Measurements from ENCODE around the gene CALML3. TPM values are rescaled to one million over a fixed set of nuclear protein-coding genes. Genes with fewer than 3 reads are reported as not detected.

Gene CALML3
- total RNA-seq, 6 donors from 2014 or later = not detected

DNA sequence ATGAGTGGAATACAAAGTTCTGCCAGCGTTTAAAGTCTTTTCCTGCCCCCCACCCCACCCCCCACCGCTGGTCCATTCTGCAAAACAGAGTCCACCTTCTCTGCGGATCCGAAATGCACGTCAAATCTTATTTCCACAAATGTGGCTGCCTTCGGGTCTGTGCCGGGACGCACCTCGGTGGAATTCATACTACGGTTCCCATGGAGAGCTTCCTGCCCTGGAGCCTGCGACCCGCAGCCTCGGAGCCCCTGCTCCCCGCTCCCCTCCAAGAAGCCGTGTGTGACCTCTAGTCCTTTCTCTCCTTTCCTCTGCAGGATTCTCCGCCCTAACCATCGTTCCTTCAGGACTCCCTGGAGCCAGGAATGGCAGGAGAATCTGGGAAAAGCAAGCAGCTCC lies 12.9 kb upstream of the CALML3 start:
- DNase-seq (no peak), ATAC-seq (ENCODE audit: low FRiP score in 2 of 2) (no peak)
- no peak for TF ChIP-seq POLR2A (IDR thresholded peaks at IDR 0.05)
- TF ChIP-seq POLR2AphosphoS5 (IDR thresholded peaks at IDR 0.05) = no peak
- TF ChIP-seq, protein P1, sequence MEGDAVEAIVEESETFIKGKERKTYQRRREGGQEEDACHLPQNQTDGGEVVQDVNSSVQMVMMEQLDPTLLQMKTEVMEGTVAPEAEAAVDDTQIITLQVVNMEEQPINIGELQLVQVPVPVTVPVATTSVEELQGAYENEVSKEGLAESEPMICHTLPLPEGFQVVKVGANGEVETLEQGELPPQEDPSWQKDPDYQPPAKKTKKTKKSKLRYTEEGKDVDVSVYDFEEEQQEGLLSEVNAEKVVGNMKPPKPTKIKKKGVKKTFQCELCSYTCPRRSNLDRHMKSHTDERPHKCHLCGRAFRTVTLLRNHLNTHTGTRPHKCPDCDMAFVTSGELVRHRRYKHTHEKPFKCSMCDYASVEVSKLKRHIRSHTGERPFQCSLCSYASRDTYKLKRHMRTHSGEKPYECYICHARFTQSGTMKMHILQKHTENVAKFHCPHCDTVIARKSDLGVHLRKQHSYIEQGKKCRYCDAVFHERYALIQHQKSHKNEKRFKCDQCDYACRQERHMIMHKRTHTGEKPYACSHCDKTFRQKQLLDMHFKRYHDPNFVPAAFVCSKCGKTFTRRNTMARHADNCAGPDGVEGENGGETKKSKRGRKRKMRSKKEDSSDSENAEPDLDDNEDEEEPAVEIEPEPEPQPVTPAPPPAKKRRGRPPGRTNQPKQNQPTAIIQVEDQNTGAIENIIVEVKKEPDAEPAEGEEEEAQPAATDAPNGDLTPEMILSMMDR (IDR thresholded peaks at IDR 0.05) = no peak
- TF ChIP-seq EP300 (IDR thresholded peaks at IDR 0.05) = no peak
- Histone ChIP-seq H3K4me1 (peaks cover 0 to 10% (median 4%) of the 10 kb centered on the region in 4 donors), H3K36me3 (no peaks in the 10 kb centered on the region), H3K27ac (no peak overlapping the region), H3K9me3 (no peaks in the 10 kb centered on the region), H3K4me3 (no peak overlapping the region), H3K27me3 (no peaks in the 10 kb centered on the region)
- 93 to 94% methylated on average over 17 of the region's 17 CpGs for WGBS, 2 donors

DNA sequence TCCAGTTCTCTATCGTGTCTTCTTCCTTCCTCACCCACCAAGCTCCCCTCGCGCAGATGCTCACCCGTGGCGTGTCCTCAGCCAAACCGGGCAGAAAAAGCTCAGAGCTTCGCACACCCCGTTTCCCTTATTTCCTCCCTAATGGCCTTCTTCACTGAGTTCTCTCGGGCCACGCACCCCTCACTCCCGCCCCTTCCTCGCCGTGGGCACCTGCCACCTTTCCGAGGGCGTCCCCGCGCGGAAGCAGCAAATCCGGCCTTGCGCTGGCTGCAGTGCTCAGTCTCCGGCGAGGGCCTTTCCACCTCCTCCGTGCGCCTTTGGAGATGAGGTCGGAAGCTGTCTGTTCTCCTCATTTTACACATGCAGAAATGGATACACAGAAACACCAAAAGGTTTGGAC lies 12.4 kb upstream of the CALML3 start:
- DNase-seq (no peak), ATAC-seq (ENCODE audit: low FRiP score in 2 of 2) (no peak)
- peaks cover 0 to 6% (median 2%) of the 10 kb centered on the region in 4 donors for H3K4me1 ChIP-seq
- no peak overlapping the region for H3K4me3 ChIP-seq
- no peaks in the 10 kb centered on the region for H3K27me3 ChIP-seq
- no peak for TF ChIP-seq POLR2A (IDR thresholded peaks at IDR 0.05)
- TF ChIP-seq POLR2AphosphoS5 (IDR thresholded peaks at IDR 0.05) = no peak
- no peak for TF ChIP-seq EP300 (IDR thresholded peaks at IDR 0.05)
- no peak overlapping the region for H3K27ac ChIP-seq
- H3K9me3 ChIP-seq = no peaks in the 10 kb centered on the region
- WGBS, 2 donors = 94 to 95% methylated on average over 25 of the region's 25 CpGs
- no peaks in the 10 kb centered on the region for H3K36me3 ChIP-seq

DNA sequence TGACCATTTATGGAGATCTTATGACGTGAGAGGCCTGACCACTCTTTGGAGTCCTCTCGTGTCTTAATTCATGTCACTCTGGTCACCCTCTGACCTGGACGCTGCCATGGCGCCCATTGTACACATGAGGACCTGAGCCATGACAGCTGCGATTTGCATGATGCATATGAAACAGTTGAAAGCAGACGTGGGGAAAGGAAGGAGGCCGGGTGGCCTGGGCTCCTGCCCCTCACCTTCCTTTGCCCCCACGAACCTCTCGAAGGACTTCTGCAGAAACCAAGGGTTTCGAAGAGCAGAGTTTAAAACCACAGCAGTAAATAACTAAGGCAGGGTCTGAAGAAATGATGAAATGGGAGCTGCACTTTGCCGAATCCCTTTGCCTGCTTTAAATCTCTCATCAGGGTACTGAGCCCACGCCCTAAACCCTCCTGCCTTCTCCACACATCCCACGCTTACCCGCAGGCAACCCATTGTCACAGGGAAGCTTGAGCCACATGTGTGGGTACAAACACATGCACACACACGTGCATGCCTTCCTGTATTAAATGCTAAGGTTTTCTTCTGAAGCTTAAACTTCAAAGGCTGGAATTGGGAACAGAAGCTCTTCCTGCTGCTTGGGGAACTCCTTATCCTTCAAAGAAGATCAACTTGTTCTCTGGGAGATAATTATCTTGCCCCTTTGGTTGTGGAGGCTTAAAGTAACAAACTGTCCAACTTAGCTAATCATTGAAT lies 11.7 kb upstream of the CALML3 start:
- 81% methylated on average over 14 to 15 of the region's 15 CpGs for WGBS, 2 donors
- no peaks in the 10 kb centered on the region for H3K36me3 ChIP-seq
- ATAC-seq (ENCODE audit: low FRiP score in 2 of 2) = no peak
- H3K4me3 ChIP-seq = no peak overlapping the region
- TF ChIP-seq POLR2AphosphoS5 (IDR thresholded peaks at IDR 0.05) (no peak), EP300 (IDR thresholded peaks at IDR 0.05) (no peak), POLR2A (IDR thresholded peaks at IDR 0.05) (no peak)
- TF ChIP-seq, protein P1 (IDR thresholded peaks at IDR 0.05) = no peak
- peaks cover 0 to 4% (median under 1%) of the 10 kb centered on the region in 4 donors for H3K4me1 ChIP-seq
- DNase-seq = no peak
- no peaks in the 10 kb centered on the region for H3K27me3 ChIP-seq
- H3K9me3 ChIP-seq = no peaks in the 10 kb centered on the region
- H3K27ac ChIP-seq = no peak overlapping the region

DNA sequence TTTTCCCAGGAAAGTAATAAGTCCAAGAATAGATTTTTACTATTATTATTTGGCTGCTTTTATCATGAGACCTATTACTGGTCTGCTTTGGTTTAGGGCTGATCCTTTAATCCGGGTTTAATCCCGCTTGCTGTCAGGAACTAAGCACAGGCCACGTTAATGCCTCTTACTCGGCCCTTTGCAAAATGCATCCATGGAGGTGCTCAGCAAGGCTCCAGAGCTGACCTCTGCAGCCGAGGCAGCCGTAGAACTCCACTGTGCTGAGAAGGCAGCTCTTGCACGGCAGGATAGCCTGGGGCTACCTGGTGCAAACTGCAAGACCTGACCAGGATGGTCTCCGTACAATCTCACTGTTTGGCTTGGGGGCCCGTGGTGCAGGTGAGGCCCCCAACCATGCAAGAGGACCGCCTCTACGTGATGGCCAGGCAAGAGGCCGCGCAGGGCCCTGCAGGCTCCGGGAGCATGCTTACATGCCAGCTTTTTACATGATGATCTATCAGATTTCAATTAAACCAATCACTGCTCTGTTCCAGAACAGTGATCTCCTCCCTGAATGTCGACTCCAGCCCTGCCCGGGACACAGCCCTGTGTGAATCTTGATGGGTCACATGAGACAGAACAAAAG lies 10.4 kb upstream of the CALML3 start:
- DNase-seq (no peak), ATAC-seq (ENCODE audit: low FRiP score in 2 of 2) (no peak)
- WGBS, 2 donors = 90 to 99% methylated on average over 6 to 16 of the region's 16 CpGs
- no peaks in the 10 kb centered on the region for H3K36me3 ChIP-seq
- no peaks in the 10 kb centered on the region for H3K9me3 ChIP-seq
- peaks cover 0 to 4% (median 0%) of the 10 kb centered on the region in 4 donors for H3K4me1 ChIP-seq
- no peaks in the 10 kb centered on the region for H3K27me3 ChIP-seq
- H3K4me3 ChIP-seq = no peak overlapping the region
- H3K27ac ChIP-seq = no peak overlapping the region
- no peak for TF ChIP-seq POLR2AphosphoS5 (IDR thresholded peaks at IDR 0.05)
- TF ChIP-seq, protein P1 (IDR thresholded peaks at IDR 0.05) = no peak
- TF ChIP-seq EP300 (IDR thresholded peaks at IDR 0.05) = no peak
- TF ChIP-seq POLR2A (IDR thresholded peaks at IDR 0.05) = no peak

DNA sequence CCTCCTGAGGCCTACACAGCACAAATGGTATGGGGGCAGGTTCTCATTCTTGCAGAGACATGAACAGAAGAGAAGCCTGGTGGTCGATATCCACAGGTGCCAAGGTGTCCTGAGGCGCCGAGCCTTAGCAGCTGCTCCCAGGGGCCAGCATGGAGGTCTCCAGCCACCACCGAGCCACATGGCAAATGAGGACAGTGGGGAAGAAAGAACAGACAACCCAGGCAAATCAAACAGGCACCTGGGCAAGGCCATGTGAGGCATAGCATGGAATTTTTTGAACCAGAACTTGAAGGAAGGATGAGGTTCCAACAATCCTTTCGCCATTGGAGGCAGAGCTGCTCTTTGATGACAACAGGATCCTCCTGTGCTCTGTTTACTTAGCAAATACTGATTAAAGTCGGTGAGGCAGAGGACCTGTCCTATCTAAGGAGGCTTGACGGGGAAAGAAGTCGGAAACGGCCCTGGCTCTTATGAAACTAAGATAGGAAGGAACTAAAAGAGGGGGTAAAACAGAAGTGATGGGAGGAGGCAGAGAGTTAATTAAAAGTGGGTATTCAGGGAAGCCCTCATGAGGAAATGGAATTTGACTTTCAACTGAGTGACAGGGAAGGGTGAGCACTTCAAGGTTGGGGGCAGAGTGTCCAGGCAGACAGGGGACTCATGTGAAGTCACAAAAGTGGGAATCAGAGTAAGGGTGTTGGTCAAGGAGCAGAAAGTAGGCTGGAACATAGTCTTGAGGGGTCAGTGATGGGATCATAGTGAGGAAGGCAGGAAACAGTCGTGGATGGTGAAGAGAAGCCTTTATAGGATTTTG lies 8.6 kb upstream of the CALML3 start:
- ATAC-seq (ENCODE audit: low FRiP score in 2 of 2) = no peak
- no peak for TF ChIP-seq EP300 (IDR thresholded peaks at IDR 0.05)
- TF ChIP-seq, protein P1 (IDR thresholded peaks at IDR 0.05) = no peak
- no peak for TF ChIP-seq POLR2AphosphoS5 (IDR thresholded peaks at IDR 0.05)
- TF ChIP-seq POLR2A (IDR thresholded peaks at IDR 0.05) = no peak
- H3K36me3 ChIP-seq = no peaks in the 10 kb centered on the region
- no peak overlapping the region for H3K27ac ChIP-seq
- peaks cover 0 to 4% (median 0%) of the 10 kb centered on the region in 4 donors for H3K4me1 ChIP-seq
- 74 to 75% methylated on average over 10 of the region's 10 CpGs for WGBS, 2 donors
- H3K27me3 ChIP-seq = no peaks in the 10 kb centered on the region
- no peaks in the 10 kb centered on the region for H3K9me3 ChIP-seq
- DNase-seq = no peak
- no peak overlapping the region for H3K4me3 ChIP-seq
